ENCODE results near the gene PACRG. TPM values are rescaled to one million over a fixed set of nuclear protein-coding genes. Genes with fewer than 3 reads are reported as not detected.

The PACRG gene
- polyA plus RNA-seq, 1 donor from 2014 or later: 16.6 TPM

DNA sequence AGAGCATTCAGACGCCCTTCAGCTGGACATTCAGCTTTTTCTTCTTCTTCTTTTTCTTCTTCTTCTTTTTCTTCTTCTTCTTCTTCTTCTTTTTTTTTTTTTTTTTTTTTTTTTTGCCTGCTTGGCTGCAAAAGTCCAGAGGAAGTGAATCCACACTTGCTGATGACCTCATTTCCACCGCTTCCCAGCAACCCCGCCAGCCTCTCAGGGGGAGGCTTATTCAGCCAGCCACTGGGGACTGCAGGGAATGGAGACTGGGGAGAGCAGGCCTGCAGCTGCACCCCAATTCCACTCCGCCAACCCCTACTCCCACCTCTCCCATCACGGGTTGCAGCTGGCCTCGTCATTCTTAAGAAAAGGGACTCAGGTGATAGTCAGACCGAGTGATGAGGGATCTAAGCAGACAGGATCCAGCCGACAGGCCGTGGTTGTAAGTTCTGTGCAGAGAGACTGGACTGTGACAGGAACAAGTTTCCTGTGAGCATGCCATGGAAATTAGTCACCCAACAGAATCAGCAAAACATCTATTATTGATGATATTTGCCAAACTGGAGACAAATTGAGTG, 627.7 kb downstream of the PACRG start:
- Histone ChIP-seq H3K9me3 (ENCODE audit: low read length) (no peaks in the 10 kb centered on the region), H3K79me2 (replicated peaks; ENCODE audit: insufficient read depth, low read length) (no peaks in the 10 kb centered on the region), H3K4me3 (ENCODE audit: low read length) (no peak overlapping the region), H3K36me3 (ENCODE audit: insufficient read depth, low read length) (no peaks in the 10 kb centered on the region), H2AFZ (ENCODE audit: low read depth, low read length) (no peak overlapping the region), H3K4me2 (ENCODE audit: low read length) (no peak overlapping the region), H3F3A (ENCODE audit: insufficient read depth, low read length, poor library complexity, severe bottlenecking) (no peaks in the 10 kb centered on the region), H3K27me3 (ENCODE audit: insufficient read depth, low read depth, low read length) (no peaks in the 10 kb centered on the region), H3K27ac (ENCODE audit: low read length) (no peak overlapping the region), H3K9me2 (ENCODE audit: insufficient read depth, low read length) (no peaks in the 10 kb centered on the region), H3K9ac (ENCODE audit: low read length) (no peak overlapping the region), H4K20me1 (ENCODE audit: insufficient read depth) (no peaks in the 10 kb centered on the region)
- TF ChIP-seq, protein P1, sequence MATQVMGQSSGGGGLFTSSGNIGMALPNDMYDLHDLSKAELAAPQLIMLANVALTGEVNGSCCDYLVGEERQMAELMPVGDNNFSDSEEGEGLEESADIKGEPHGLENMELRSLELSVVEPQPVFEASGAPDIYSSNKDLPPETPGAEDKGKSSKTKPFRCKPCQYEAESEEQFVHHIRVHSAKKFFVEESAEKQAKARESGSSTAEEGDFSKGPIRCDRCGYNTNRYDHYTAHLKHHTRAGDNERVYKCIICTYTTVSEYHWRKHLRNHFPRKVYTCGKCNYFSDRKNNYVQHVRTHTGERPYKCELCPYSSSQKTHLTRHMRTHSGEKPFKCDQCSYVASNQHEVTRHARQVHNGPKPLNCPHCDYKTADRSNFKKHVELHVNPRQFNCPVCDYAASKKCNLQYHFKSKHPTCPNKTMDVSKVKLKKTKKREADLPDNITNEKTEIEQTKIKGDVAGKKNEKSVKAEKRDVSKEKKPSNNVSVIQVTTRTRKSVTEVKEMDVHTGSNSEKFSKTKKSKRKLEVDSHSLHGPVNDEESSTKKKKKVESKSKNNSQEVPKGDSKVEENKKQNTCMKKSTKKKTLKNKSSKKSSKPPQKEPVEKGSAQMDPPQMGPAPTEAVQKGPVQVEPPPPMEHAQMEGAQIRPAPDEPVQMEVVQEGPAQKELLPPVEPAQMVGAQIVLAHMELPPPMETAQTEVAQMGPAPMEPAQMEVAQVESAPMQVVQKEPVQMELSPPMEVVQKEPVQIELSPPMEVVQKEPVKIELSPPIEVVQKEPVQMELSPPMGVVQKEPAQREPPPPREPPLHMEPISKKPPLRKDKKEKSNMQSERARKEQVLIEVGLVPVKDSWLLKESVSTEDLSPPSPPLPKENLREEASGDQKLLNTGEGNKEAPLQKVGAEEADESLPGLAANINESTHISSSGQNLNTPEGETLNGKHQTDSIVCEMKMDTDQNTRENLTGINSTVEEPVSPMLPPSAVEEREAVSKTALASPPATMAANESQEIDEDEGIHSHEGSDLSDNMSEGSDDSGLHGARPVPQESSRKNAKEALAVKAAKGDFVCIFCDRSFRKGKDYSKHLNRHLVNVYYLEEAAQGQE (IDR thresholded peaks at IDR 0.05; ENCODE audit: borderline replicate concordance): no peak
- TF ChIP-seq RAD21 (conservative IDR thresholded peaks at IDR 0.05) (no peak), SMC3 (conservative IDR thresholded peaks at IDR 0.05; ENCODE audit: poor library complexity) (no peak), MXI1 (conservative IDR thresholded peaks at IDR 0.05; ENCODE audit: poor library complexity, severe bottlenecking) (no peak), EZH2 (IDR thresholded peaks at IDR 0.05; ENCODE audit: borderline replicate concordance, insufficient read depth, low read length, poor library complexity, severe bottlenecking) (no peak)

DNA sequence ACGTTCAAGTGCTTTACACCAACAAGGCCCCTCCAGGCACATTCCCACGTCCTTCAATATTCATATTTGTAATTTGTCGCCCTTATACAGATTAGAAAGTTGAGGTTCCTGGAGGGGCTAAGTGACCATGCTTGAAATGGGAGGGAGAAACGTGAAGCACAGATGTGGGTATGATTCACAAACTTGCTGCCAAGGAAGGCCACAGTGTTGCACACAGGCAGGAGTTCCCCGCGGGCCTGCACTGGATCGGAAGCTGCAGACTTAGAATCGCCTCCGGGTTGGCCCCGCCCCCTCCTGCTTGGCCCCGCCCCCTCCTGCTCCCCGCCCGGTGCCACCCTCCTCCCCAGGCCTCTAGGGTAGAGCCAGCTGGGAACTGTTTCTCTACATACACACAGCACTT, 628.5 kb downstream of the PACRG start:
- TF ChIP-seq TAF1 (IDR thresholded peaks at IDR 0.05; ENCODE audit: low read depth) (no peak), SMC3 (conservative IDR thresholded peaks at IDR 0.05; ENCODE audit: poor library complexity) (no peak), RAD21 (conservative IDR thresholded peaks at IDR 0.05) (no peak), POLR2AphosphoS5 (IDR thresholded peaks at IDR 0.05) (no peak), EZH2 (IDR thresholded peaks at IDR 0.05; ENCODE audit: borderline replicate concordance, insufficient read depth, low read length, poor library complexity, severe bottlenecking) (no peak), MXI1 (conservative IDR thresholded peaks at IDR 0.05; ENCODE audit: poor library complexity, severe bottlenecking) (no peak)
- TF ChIP-seq, protein P1 (IDR thresholded peaks at IDR 0.05; ENCODE audit: borderline replicate concordance): no peak
- TF ChIP-seq, protein P2, sequence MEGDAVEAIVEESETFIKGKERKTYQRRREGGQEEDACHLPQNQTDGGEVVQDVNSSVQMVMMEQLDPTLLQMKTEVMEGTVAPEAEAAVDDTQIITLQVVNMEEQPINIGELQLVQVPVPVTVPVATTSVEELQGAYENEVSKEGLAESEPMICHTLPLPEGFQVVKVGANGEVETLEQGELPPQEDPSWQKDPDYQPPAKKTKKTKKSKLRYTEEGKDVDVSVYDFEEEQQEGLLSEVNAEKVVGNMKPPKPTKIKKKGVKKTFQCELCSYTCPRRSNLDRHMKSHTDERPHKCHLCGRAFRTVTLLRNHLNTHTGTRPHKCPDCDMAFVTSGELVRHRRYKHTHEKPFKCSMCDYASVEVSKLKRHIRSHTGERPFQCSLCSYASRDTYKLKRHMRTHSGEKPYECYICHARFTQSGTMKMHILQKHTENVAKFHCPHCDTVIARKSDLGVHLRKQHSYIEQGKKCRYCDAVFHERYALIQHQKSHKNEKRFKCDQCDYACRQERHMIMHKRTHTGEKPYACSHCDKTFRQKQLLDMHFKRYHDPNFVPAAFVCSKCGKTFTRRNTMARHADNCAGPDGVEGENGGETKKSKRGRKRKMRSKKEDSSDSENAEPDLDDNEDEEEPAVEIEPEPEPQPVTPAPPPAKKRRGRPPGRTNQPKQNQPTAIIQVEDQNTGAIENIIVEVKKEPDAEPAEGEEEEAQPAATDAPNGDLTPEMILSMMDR (IDR thresholded peaks at IDR 0.05; ENCODE audit: poor library complexity, severe bottlenecking): no peak
- H3K27ac ChIP-seq (ENCODE audit: low read length): no peak overlapping the region
- H3K4me3 ChIP-seq (ENCODE audit: low read length): no peak overlapping the region
- no peaks in the 10 kb centered on the region for H3F3A ChIP-seq (ENCODE audit: insufficient read depth, low read length, poor library complexity, severe bottlenecking)
- no peak overlapping the region for H3K9ac ChIP-seq (ENCODE audit: low read length)
- H4K20me1 ChIP-seq (ENCODE audit: insufficient read depth): no peaks in the 10 kb centered on the region
- no peaks in the 10 kb centered on the region for H3K36me3 ChIP-seq (ENCODE audit: insufficient read depth, low read length)
- no peaks in the 10 kb centered on the region for H3K9me3 ChIP-seq (ENCODE audit: low read length)
- H3K27me3 ChIP-seq (ENCODE audit: insufficient read depth, low read depth, low read length): no peaks in the 10 kb centered on the region
- H3K79me2 ChIP-seq (replicated peaks; ENCODE audit: insufficient read depth, low read length): no peaks in the 10 kb centered on the region
- no peaks in the 10 kb centered on the region for H3K9me2 ChIP-seq (ENCODE audit: insufficient read depth, low read length)
- H2AFZ ChIP-seq (ENCODE audit: low read depth, low read length): no peak overlapping the region
- no peak overlapping the region for H3K4me2 ChIP-seq (ENCODE audit: low read length)

Measured in neural cell (in vitro differentiated cells).